ENCODE data around the gene MXRA7.

Gene MXRA7

DNA sequence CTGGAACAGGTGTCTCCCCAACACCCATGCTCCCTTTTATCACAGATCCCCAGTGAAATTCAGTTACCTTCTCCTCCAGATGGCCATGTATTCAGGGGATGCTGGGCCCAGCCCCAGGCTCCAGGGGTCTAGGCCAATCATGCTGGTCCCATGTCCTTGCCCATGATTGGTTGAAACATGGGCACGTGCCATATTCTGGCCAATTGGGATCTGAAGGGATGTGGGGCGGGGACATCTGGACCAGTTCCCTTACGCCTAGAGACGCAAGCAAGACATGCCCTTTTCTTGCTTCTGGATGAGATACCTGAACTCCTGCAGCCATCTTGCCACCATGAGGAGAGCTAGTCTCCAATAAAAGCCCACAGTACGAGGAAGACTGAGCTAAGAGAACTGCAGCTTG, 36.2 kb downstream of the MXRA7 start:
- no peak for DNase-seq

- no peak for DNase-seq
Observed at GRCh38 chr17:76673729-76674128, 37.0 kb downstream of the MXRA7 start.

DNA sequence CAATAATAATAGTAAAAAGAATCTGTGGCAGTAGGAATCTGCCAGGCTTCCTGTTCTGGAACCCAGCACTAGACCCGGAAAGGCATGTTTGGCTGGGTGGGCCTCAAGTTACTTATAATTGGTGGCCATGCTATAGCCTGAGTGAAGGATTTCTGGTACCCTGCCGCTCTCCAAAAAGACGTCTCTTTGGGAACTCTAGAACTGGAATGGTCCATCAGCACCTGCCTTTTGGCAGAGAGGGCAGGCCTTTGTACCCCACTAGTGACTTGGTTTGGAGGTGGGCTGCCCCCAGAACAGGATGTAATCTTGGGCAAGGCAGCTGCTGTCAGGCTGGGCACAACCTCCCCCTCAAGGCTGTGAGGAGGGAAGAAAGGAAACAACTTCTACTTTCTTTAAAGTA, 37.9 kb downstream of the MXRA7 start:
- no peak for DNase-seq

- no peak for DNase-seq
Observed at GRCh38 chr17:76672270-76672851, 38.4 kb downstream of the MXRA7 start.

DNA sequence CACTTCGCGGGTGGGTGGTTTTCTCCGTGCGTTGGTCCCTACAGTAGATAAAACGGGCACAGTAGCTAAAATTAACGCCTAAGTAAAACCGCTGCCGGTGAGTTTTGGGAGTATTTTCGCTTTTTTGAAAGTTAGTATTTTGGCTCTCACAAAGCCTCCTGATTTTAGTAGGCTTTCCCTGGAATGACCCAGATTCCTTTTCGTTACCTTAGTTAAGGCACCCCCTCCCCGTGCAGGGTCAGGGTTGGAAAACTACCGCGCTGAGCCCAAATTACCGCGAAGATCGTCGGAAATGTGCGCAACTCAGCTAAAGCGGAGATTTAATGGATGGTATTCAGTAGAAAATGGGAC, 38.9 kb downstream of the MXRA7 start:
- DNase-seq: no peak

DNA sequence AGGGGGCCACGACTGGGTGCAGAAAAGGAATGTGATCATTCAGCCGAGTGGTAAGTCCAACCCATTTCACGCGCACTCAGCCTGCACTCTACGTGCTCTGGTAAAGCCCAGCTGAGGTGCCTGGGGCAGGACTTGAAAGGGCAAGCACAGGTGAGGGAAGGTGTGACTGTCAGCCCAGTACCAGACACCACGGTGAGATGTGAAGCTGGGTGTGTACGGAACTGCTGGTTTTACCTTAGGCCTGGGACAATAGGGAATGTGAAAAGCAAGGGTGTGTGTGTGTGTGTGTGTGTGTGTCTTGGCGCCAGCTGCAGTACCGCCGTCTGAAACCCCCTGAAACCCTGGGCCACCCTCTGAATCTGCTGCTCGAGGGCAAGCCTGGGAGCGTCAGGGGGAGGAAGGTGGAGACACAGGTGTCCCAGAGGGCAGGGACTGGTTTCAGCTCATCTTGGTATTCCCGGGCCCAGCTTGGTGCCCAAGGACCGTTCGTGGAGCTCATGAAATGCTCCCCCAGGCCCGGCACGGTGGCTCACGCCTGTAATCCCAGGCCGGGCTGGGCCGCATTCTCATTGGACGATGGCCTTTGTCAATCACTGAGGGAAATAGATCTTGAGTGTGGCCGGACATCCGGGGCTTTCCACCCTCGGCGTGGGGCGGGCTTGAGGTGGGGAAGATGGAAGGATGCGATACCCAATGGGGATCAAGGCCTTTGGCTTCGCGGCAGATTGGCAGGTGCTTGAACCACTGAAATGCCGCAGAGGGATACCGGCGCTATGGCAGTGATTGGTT, 39.4 kb downstream of the MXRA7 start:
- DNase-seq: peak; percentile 98

DNA sequence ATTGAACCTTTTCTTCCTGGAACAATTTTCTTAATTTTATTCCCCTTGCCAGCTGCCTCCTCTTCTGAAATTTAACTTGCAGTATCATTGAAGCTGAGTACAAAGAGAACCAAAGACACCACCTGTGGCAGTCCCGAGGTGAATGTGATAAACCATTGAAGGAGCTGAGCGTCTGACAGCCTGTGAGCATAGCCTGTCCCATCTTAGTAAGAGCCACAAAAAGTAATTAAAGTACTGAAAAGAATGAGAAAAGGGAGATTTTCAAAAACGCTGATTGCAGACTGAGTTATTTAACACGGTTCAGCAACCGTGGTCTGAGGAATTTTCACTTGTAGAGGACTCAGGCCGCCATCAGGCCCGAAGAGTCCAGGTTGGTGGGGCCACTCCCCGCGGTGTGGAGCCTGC, 40.0 kb downstream of the MXRA7 start:
- no peak for DNase-seq

- no peak for DNase-seq
Observed at GRCh38 chr17:76670020-76670717, 40.6 kb downstream of the MXRA7 start.

DNA sequence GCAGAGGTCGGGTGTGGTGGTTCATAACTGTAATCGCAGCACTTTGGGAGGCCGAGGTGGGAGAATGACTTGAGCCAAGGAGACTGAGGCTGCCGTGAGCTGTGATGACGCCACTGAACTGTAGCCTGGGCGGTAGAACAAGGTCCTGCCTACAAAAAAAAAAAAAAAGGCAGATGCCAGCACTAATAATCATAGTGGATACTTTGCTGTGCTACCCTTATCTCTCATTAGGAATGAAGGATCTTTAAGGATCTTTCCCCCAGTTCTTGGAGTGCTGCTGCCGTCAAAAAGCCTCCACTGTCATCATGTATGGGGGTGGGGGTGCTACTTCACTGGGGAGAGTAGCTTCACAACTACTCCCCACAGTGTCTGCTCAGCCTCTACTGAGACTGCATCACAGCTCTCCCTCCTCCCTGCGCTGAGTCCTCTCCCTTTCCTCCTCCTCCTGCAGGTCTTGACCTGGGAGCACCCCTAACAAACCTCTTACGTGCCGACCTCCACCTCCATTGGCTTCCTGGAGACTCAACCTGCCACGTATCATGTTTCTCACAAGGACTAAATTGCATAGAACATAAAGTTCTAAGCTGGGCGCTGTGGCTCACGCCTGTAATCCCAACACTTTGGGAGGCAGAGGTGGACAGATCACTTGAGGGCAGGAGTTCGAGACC, 42.8 kb downstream of the MXRA7 start:
- DNase-seq: no peak

GRCh38 chr17:76667491-76667755, 43.3 kb downstream of the MXRA7 start:
- no peak for DNase-seq

DNA sequence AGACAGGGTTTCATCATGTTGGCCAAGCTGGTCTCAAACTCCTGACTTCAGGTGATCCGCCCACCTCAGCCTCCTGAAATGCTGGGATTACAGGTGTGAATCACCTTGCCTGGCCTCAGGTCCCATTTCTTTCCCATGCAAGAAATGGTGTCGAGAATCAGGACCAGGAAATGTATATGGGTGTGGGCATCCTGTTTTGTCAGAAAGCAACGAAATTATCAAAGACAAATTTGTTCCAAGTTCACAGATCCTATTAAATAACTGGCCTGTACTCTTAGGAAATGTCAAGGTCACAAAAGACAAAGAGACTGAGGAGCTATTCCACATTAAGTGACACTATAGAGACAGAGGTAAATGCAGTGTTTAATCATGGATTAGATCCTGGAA, 50.1 kb downstream of the MXRA7 start:
- no peak for DNase-seq

- DNase-seq: peak; percentile 26
Observed at GRCh38 chr17:76659928-76660655, 50.7 kb downstream of the MXRA7 start.

DNA sequence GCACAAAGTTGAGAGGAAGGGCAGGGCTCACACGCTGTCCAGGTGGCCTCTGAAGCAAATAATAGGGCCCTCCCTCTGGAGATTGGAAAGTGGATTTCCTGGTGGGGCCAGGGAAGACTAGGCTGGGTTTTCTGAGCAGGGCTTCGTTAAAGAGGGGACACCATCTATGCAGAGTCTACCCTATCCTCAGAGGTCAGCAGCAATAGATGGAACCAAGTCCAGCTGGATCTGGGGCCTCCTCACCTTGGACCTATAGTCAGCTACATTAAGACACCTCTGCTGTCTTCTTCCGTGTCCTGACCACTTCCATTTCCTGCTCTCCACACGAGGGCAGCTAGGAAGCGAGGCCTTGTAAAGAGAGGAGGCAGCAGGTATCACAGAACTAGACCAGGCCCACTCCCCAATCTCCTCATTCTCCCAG, 52.5 kb downstream of the MXRA7 start:
- DNase-seq: no peak

DNA sequence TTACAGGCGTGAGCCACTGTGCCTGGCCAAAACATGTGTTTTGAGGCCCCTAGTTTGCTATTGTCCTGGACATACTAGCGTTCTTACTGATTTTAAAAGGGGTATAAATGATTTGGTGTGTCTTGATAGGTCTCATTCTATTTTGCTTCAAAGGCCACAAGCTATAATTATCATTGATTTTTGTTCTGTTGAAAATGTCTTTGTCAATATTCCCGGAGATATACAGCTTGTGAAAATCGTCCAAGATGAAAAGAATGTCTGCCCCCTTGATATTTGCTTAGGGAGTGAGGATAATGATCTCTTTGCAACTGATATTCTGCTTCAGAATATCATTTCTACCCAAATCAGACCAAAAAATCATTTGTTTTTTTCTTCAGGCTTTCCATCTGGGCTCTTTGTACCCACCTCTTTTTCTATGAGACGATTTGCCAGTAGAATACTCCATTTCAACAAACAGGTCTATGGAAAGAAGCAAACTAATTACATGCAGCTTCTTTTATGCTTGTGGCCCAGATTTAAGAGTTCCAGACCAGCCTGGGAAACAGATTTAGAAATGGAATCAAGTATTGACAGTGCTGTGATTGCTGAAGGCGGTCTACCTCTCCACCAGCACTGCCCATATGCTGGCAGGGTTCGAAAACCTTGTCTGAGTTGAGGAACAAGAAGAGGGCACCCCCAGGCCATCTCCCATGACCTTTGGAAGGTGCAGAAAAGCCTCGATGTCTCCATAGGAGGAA, 53.1 kb downstream of the MXRA7 start:
- no peak for DNase-seq

DNA sequence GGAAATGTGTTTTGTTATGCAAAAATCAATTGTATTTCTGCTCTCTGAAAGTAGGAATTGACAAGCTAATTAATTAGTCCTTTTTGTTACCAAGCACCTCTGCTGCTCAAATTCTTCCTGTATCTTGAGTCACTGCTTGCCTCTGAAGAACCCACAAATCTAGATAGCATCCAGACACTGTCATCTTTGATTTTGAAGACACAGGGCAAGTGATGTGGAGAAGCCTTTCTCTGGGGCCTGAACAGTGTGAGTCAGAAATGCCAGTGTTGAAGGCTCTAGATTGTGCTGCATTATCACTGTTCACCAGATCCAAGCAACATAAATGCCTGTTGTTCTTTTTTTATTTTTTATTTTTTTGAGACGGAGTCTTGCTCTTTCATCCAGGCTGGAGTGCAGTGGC, 56.4 kb downstream of the MXRA7 start:
- no peak for DNase-seq

DNA sequence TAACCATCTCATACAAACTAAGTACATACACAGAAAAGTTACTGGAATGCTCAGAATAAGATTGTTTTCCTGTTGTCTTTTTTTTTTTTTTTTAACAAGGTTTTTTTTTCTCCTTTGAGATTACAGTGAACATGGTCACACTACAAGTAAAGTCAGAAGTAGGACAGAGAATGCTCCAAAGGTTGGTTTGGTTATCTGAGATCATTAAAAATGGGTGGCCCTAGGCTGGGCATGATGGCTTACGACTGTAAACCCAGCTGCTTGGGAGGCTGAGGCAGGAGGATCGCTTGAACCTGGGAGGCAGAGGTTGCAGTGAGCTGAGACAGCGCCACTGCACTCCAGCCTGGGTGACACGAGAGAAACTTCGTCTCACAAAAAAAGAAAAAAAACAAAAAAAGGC, 60.3 kb downstream of the MXRA7 start:
- no peak for DNase-seq

GRCh38 chr17:76646712-76647111, 64.1 kb downstream of the MXRA7 start:
- no peak for DNase-seq

GRCh38 chr17:76645481-76645880, 65.3 kb downstream of the MXRA7 start:
- no peak for DNase-seq

- DNase-seq: no peak
Observed at GRCh38 chr17:76644995-76645394, 65.8 kb downstream of the MXRA7 start.

GRCh38 chr17:76643553-76644148, 67.1 kb downstream of the MXRA7 start, which contains the start of gene ST6GALNAC1:
ST6GALNAC1 (minus strand) TSS chr17:76643757; CDS start chr17:76643638, 119 bp downstream.
- peak; percentile 32 for DNase-seq

GRCh38 chr17:76642994-76643393, 67.8 kb downstream of the MXRA7 start:
- DNase-seq: no peak

GRCh38 chr17:76642032-76642561, 68.7 kb downstream of the MXRA7 start:
- no peak for DNase-seq
